ENCODE results near the gene ADAMTSL5.
"Not testable (repeated sequence)": the region's sequence is repeated elsewhere in the genome, so short reads cannot be mapped to it uniquely, and the experiment has no call there.

ADAMTSL5 gene, protein sequence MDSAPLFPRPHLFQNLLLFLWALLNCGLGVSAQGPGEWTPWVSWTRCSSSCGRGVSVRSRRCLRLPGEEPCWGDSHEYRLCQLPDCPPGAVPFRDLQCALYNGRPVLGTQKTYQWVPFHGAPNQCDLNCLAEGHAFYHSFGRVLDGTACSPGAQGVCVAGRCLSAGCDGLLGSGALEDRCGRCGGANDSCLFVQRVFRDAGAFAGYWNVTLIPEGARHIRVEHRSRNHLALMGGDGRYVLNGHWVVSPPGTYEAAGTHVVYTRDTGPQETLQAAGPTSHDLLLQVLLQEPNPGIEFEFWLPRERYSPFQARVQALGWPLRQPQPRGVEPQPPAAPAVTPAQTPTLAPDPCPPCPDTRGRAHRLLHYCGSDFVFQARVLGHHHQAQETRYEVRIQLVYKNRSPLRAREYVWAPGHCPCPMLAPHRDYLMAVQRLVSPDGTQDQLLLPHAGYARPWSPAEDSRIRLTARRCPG

DNA sequence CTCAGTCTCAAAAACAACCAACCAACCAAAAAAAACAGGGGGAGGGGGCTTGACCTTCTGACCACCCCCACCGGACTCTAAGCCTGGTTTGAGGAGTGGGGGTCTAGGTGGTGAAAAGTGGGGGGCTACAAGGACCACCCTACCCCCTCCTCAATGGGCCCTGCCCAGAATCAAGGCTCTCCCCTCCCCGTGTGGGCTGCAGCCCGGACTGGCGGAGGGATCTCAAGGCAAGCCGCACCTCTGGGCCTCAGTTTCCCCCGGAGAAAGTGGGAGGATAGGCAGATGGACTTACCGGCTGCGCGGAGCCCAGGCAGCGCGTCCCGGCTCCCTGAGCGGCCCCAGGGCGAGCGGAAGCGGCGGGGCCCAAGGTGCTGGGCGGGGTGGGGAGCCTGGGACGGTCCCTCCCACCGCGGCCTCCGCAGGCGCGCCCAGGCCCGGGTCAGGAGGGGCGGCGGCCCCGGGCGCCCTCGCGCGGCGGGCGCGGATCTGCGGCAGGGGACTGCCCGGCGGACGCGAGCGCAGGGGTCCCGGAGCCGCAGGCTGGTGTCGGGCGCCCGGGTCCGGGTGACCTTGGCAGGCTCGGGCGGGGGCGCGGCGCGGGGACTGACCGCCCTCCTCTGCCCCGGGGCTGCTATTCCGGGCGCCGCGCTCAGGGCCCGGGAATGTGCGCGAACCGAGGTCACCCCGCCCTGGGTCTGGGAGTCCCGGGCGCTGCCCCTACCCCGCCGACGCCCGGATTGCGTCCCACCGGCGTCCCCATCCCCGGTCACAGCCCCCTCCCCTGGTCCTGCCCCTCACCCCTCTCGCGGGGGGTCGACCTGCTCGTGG lies at the start of gene ADAMTSL5:
TSS of gene ADAMTSL5 (minus strand) at position 349 of the 828 bp plus-strand sequence. CDS start 2,076 bp downstream, outside the sequence.
- DNase-seq (ENCODE audit: low spot score) = peak; percentile 56

DNA sequence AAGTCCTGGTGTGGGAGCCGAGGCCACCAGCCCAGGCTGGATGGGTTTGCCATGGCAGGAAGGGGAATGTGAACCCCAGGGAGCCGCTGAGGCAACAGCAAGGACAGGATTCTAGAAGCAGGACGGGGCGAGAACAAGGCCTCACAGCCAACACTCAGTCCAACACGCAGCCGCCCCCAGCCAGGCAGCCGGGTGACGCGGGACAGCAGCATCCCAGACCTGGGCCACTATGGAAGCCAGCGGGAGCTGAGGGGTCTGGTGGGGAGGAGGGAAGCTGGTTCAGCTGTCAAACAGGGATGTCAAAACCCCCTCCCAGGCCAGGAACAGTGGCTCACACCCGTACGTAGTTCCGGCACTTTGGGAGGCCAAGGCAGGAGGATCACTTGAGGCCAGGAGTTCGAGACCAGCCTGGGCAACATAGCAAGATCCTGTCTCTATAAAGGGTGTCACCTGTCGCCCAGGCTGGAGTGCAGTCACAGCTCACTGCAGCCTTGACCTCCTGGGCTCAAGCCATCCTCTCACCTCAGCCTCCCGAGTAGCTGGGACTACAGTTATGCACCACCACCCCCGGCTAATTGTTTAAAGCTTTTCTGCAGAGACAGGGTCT lies 48.5 kb upstream of the ADAMTSL5 start:
- DNase-seq (ENCODE audit: low spot score) = no peak

DNA sequence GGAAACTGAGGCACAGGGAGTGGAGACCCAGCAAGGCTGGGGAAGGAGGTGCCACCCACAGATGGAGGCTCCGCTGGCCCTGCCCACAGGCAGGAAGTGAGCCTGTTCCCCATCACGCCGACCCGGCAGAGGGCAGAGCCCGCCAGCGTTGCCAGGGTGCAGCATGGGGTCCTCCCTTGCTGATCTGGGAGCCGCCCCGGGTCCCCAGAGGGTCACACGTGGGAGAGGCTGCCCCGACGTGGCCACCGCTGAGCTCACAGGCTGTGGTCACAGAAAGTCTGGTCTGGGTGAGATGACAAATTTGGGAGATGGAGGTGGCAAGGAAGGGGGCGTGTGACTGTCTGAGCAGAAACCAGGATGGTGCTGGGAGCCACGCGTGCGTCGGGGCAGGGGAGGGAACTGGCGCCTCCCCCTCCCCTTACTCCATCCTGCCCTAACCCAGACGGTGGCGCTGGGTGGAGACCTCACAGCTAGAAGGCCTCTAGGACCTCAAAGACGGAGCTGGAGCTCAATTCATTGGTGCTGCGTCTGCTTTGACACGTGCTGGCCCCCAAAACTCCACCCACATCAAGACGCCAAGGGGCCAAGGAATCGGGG lies 47.6 kb upstream of the ADAMTSL5 start:
- no peak for DNase-seq (ENCODE audit: low spot score)

DNA sequence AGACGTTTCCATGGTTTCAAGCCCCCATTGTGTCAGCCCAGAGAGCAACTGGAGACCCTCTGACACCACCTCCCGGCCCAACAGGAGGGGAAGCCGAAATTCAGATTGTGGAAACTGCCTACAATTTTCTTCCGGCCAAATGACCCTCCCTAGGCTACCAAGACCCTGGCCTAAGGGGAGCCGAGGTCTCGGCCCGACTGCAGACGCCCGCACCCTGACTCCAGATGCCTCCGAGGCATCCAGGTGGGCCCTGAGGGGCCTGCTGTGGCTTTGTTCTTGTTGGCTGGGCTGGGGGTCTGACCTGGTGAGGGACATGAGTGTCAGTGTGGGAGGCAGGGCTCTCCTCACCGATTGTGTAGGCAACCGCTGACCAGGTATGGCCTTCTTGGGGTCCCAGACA lies 45.7 kb upstream of the ADAMTSL5 start:
- DNase-seq (ENCODE audit: low spot score) = no peak

DNA sequence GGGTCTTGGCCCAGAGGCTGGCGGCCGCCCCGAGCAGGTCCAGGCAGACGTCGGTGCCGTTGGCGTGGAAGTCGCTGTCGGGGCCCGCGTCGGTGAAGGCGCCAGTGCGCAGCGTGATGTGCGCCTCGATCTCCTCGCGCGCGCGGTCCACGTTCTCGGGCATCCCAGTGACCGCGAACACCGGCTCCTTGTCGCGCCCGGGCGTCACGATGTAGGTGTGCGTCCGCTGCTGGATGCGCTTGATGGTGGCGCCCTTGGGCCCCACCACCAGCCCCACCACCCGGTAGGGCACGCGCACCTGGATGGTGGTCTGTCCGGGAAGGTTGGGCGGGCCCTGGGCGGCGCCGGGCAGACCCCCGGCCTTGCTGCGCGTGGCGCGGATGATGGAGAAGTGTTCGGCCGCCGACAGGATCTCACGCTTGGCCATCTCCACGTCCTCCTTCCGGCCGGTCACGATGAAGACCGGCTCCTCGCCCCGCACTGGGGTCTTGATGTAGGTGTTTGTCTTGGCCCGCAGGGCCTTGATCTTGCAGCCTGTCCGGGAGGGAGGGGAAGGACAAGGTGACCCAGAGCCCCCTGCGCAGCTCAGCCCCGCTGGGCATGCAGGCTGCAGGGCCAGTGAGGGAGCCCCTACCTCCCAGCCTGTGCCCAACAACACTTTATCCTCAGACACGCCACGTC lies 43.7 kb upstream of the ADAMTSL5 start:
- no peak for DNase-seq (ENCODE audit: low spot score)

DNA sequence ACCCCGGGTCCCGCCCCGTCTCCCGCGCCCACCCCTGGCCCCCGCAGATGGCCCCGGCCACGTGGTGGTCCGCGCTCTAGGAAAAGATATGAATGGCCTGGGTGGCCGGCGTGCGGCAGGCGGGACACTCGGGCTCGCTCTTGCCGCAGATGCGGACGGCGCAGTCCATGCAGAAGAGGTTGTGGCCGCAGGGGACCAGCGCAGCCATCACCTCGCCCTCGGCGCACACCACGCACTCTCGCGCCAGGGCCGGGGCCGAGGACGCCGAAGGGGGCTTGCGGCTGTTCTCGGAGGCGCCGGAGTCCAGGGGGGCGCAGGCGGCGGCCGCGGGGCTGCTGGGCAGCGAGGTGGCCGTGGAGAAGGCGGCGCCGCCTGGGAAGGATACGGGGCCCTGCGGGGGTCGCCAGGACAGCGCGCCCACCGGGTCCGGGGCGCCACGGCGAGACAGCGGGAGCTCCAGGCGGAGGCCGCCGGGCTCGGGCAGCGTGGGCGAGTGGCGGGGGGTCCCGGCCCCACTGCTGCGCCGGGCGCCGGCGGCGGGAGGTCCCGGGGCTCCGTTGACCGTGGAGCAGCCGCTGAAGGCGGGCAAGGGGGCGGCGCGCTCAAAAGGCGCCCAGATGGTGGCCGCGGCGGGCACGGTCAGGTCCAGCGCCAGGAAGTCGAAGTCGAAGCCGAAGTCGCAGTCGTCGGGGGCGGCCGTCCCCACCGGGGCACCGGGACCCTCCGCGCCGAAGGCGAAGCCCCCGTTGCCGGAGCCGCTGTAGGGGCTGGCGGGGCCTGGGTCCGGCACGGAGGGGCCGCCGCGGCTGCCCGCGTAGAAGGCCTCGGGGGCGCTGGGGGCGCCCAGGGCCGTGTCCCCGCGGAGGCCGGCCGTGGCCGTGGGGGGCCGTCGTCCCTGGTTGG lies 42.9 kb upstream of the ADAMTSL5 start:
- DNase-seq (ENCODE audit: low spot score) = no peak

DNA sequence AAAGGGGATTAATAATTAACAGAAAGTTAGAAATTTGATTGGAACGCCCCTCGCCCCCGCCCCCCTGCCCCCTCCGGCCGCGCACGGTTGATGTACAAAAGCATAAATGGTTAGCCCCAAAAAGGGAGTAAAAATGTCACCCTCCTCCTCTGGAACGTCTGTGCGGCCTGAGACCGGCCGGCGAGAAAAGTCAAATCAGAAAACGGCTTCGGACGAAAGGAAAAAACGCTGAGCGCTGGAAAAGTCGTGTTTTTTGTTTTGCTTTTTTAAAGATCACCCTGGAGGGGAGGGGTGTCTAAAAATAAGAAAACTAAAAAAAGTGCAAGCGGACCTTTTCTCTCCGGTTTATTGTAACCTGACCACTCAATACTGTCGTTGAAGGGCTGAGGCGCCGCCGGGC lies 42.1 kb upstream of the ADAMTSL5 start:
- DNase-seq (ENCODE audit: low spot score) = no peak

DNA sequence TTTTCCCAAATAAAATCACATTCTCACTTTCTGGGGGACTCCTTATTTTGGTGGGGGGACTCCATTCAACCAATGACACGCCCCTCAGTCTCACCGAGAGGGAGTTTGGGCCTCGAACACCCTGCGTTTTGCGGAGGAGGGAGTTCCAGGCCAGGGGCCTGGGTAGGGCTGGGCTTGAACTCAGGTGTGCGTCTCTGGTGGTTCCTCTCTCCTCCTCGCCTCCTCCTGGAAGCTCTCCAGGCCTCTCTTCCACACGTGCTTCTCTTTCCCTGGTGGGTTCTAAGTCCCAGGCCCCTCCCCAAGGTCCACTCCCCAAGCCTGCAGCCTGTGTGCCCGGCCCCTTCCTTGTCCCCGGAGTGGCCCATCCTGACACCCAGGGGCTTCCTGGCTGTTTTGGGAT lies 40.6 kb upstream of the ADAMTSL5 start:
- DNase-seq (ENCODE audit: low spot score) = no peak

DNA sequence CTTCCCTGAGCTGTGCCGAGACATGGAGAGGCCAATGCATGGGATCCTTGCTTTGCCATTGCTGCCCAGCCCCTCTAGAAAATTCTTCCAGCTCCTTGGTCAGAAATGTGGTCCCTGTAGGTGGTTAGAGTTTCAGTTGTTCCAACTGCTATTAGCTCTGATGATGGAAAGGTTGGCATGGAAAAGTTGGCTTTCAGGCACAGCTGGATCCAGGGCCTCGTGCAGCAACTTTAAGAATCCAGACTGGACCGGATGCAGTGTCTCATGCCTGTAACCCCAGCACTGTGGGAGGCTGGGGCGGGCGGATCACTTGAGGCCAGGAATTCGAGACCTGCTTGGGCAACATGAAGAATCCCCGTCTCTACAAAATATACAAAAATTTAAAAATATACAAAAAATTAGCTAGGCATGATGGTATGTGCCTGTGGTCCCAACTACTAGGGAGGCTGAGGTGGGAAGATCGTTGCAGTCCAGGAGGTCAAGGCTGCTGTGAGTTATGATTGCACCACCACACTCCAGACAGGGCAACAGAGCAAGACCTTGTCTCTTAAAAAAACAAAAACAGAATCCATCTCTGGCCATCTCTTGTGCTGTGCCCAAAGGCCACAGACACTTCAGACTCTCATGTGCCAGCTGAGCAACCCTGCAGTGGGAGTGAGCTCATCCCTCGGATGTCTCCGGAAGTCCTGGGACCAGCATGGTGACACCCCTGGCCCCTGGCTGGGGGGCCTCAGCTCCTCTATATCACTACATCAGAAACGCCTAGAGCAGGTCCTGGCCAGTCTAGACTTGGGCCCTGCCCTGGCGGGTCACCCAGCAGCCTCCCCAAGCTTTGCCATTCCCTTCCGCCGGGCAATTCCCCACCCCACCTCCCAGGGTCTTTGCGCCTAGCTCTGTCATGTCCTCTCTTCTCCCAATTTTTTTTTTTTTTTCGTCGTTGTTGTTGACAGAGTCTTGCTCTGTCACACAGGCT lies 38.5 kb upstream of the ADAMTSL5 start:
- no peak for DNase-seq (ENCODE audit: low spot score)

DNA sequence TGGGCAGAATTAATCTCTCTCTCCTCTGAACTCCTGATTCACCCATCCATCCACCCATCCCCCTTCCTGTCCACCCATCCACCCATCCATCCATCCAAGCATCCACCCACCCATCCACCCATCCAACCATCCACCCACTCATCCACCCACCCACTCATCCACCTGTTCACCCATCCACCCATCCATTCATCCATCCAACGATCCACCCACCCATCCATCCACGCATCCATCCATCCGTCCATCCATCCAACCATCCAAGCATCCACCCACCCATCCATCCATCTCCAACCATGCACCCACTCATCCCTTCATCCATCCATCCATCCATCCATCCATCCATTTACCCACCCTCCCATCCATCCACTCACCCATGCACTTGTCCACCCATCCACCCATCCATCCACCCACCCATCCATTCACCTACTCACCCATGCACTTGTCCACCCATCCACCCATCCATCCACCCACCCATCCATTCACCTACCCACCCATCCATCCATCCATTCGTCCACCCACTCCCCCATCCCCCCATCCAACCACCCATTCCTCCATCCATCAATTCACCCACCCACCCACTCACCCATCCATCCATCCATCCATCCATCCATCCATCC lies 36.6 kb upstream of the ADAMTSL5 start:
- no peak for DNase-seq (ENCODE audit: low spot score)

DNA sequence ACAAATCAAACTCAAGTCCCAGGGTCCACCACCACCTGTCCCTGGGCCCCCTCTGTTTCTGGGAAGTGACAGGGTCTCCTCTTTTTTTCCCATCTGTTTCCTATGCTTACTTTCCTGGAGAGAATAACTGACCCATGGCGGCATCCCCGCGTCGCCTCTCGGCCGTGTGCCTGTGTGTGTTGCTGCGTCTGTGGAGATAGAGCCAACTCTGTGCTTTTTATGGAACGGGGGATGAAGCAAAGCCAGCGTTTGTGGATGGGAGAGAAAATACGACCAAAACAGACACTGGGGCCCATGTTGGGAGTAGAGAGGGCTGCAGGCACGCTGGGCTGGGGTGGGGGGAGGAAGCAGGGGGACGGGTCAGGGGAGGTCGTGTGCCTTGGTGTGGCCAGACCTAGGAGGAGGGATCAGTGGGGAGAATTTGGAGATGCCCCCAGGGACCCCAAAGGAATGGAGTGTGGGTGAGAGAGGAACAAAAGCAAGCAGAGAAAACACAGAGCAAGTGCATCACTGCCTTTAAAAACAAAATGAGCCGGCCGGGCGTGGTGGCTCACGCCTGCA lies 27.6 kb upstream of the ADAMTSL5 start:
- no peak for DNase-seq (ENCODE audit: low spot score)

DNA sequence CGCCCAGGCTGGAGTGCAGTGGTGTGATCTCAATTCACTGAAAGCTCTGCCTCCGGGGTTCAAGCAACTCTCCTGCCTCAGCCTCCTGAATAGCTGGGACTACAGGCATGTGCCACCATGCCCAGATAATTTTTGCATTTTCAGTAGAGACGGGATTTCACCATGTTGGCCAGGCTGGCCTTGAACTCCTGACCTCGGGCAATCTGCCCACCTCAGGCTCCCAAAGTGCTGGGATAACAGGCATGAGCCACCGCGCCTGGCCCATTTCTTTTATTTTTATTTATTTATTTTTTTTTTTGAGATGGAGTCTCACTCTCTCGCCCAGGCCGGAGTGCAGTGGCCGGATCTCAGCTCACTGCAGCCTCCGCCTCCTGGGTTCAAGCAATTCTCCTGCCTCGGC lies 26.9 kb upstream of the ADAMTSL5 start:
- DNase-seq (ENCODE audit: low spot score) = not testable (repeated sequence)

DNA sequence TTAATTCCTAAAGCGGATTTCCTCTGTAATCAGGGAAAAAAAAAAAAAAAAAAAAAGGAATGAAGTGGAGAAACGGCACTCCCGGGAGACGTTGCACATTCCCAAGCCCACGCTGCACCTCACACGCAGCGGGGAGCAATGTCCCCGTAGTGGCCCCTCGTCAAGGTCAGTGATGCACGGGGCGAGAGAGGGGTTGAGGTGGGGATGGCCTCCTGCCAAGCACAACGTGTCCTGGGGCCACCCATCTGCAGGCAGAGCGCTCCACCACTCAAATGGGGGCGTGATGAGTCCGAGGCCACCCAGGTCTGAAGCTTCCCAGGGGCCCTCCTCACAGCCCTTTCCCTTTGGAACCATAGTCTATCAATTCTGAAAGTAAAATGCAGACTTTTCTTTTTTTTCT lies 26.2 kb upstream of the ADAMTSL5 start:
- DNase-seq (ENCODE audit: low spot score) = no peak

DNA sequence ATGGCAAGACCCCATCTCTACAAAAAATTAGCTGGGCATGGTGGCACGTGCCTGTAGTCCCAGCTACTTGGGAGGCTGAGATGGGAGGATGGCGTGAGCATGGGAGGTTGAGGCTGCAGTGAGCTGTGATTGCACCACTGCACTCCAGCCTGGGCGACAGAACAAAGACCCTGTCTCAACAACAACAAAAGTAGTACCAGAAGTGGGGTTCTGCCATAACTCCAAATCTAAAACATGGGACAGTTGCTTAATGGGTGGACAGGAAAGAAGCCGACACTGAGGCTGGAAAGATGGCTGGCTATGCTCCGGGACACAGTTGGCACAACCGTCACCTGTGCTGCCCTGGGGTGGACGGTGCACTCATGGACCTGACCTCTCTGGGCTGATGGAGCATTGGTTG lies 22.9 kb upstream of the ADAMTSL5 start:
- DNase-seq (ENCODE audit: low spot score) = not testable (repeated sequence)

DNA sequence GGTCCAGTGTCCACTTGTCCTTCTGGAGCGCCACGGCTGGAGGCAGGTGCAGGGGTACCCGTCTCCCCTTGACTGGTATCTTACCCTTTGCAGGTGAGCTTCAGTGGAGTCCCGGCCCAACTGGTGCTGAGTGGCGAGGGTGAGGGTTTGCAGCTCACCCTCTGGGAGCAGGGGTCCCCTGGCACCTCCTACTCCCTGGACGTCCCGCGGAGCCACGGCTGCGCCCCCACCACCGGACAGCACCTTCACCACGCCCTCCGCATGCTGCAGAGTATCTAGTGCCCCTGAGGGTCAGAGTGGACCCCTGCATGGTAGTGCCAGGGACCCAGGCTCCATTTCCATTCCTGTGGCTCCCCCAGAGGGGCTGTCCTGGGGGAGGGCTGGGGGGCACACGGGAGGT lies 22.2 kb upstream of the ADAMTSL5 start:
- DNase-seq (ENCODE audit: low spot score) = no peak

DNA sequence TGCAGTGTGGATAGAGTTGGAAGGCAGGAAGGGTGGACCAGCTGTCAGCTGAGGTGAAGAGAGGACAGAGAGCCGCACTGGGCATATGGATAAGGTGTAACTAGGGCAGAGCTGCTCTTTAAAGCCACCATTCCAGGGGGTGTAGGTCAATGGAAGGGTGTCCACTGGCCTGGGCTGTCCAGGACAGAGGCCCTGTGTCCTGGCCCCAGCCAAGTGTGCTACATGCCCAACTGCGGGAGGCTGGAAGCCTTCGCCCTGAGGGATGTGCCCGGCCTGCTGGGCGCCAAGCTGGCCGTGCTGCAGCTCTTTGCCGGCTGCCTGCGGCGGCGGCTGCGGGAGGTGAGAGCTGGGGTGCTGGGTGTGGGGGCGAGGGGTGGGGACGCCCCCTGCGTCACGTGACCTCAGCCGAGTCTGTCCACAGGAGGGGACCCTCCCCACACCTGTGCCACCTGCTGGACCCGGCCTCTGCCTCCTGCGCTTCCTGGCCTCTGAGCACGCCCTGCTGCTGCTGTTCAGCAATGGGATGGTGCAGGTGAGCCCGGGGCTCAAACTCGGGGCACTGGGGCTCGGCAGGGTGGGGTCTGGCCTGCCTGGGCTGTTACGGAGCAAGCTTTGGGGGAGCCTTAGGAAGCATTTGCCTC lies 20.8 kb upstream of the ADAMTSL5 start:
- DNase-seq (ENCODE audit: low spot score) = no peak

DNA sequence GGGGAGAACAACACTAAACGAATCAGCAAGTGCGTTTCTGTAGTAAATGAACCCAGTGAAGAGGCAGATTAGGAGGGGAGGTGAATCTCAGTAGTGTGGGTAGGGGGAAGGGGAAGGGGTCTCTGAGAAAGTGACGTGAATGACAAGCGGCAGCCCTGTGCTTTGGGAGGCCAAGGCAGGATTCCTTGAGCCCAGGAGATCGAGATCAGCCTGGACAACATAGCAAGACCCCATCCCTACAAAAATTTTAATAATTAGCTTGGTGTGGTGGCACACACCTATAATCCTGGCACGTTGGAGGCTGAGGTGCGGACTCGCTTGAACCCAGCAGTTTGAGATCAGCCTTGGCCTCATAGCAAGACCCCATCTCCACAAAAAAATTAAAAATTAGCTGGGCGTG lies 19.2 kb upstream of the ADAMTSL5 start:
- DNase-seq (ENCODE audit: low spot score) = no peak

DNA sequence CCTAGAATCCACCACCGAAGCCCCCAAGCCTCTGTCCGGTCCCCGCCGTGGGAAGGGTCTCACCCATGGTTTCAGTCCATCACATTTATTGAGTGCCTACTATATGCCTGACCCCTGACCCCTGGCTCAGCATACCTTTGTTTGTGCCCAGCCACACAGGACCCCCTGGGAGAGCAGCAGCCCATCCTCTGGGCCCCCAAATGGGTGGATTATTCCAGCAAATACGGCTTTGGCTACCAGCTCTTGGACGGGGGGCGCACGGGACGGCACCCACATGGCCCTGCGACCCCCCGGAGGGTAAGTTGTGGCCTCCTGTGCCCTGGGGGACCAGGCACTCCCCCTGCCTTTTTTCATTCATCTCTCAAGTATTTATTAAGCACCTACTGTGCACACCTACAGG lies 18.8 kb upstream of the ADAMTSL5 start:
- DNase-seq (ENCODE audit: low spot score) = no peak

Measured in SW480 (cell line).